IMR-90 (cell line): ENCODE data around the gene ZGLP1. TPM values are rescaled to one million over a fixed set of nuclear protein-coding genes. Genes with fewer than 3 reads are reported as not detected.

Experiments
- ATAC-seq: fragments of 200-7000 bp; cut with Tn5 transposase; 2 replicates; pipeline ENCODE4 v1.9.1; 2020; ENCODE audit warnings: low read depth, mild to moderate bottlenecking, moderate library complexity
- BruUV-seq: library from RNA; stranded (reverse); fragments of 400-500 nt; replicated peaks from 2 replicates; lab custom pipeline; 2021; lab: Mats Ljungman, UMichigan
- CTCF ChIA-PET: fragments of 300-600 bp; formaldehyde crosslinking; extraction: SDS; loops from one replicate; lab custom pipeline; 2021; ENCODE audit warnings: antibody characterized with exemption; lab: Yijun Ruan, JAX
- POLR2A ChIA-PET: fragments of 300-600 bp; sonication (Branson Sonifier 250); formaldehyde crosslinking; loops from one replicate; lab custom pipeline; 2022; ENCODE audit warnings: antibody characterized with exemption; ENCODE audit not compliant: unreplicated experiment; lab: Charles Lee
- DNase-seq: peaks from one replicate; pipeline ENCODE4 v3.0.0; 2013
- H2AFZ ChIP-seq: replicated peaks from 2 replicates; pipeline ENCODE3; 2013; ENCODE audit warnings: low read length, mild to moderate bottlenecking; ENCODE audit not compliant: poor library complexity
- H2AK5ac ChIP-seq: 2 replicates; pipeline ENCODE4 v1.6.1; 2013; ENCODE audit warnings: low read depth, low read length, inconsistent platforms
- H2AK9ac ChIP-seq: replicated peaks from 2 replicates; pipeline ENCODE3; 2013; ENCODE audit warnings: mild to moderate bottlenecking, low read depth, low read length, moderate library complexity; ENCODE audit not compliant: poor library complexity
- H2BK120ac ChIP-seq: 2 replicates; pipeline ENCODE4 v1.6.1; 2013; ENCODE audit warnings: low read depth, low read length, inconsistent platforms
- H2BK15ac ChIP-seq: 3 replicates; pipeline ENCODE4 v1.6.1; 2013; ENCODE audit warnings: low read depth, low read length, inconsistent platforms
- H2BK20ac ChIP-seq: 2 replicates; pipeline ENCODE4 v1.6.1; 2013; ENCODE audit warnings: low read depth, mild to moderate bottlenecking, inconsistent platforms, low read length, moderate library complexity
- H2BK5ac ChIP-seq: 2 replicates; pipeline ENCODE4 v1.6.1; 2013; ENCODE audit warnings: mild to moderate bottlenecking, low read depth, low read length, inconsistent platforms; ENCODE audit not compliant: poor library complexity, severe bottlenecking
- H3K14ac ChIP-seq: replicated peaks from 2 replicates; pipeline ENCODE4 v1.6.1; 2013; ENCODE audit warnings: low read depth, low read length, inconsistent platforms
- H3K18ac ChIP-seq: 2 replicates; pipeline ENCODE4 v1.6.1; 2013; ENCODE audit warnings: low read depth, low read length, control low read depth
- H3K23ac ChIP-seq: 2 replicates; pipeline ENCODE4 v1.6.1; 2013; ENCODE audit warnings: low read depth, low read length, inconsistent platforms
- H3K27ac ChIP-seq: 2 replicates; pipeline ENCODE4 v1.5.1; 2013; ENCODE audit warnings: mild to moderate bottlenecking, control low read depth, low read length; ENCODE audit not compliant: insufficient read depth
- H3K27me3 ChIP-seq: 2 replicates; pipeline ENCODE4 v1.6.1; 2013; ENCODE audit warnings: low read length; ENCODE audit not compliant: control insufficient read depth, insufficient read depth
- H3K36me3 ChIP-seq: 2 replicates; pipeline ENCODE4 v1.6.1; 2013; ENCODE audit warnings: low read length, mixed read lengths; ENCODE audit not compliant: control insufficient read depth, insufficient read depth
- H3K4ac ChIP-seq: 2 replicates; pipeline ENCODE4 v1.6.1; 2013; ENCODE audit warnings: low read depth, low read length, inconsistent platforms
- H3K4me1 ChIP-seq: 2 replicates; pipeline ENCODE4 v1.6.1; 2013; ENCODE audit warnings: low read length, mixed read lengths; ENCODE audit not compliant: control insufficient read depth, insufficient read depth
- H3K4me2 ChIP-seq: 2 replicates; pipeline ENCODE4 v1.6.1; 2013; ENCODE audit warnings: low read depth, mild to moderate bottlenecking, control low read depth, low read length, moderate library complexity
- H3K4me3 ChIP-seq: 2 replicates; pipeline ENCODE4 v1.5.1; 2013; ENCODE audit warnings: low read depth, mild to moderate bottlenecking, control low read depth, low read length, moderate library complexity; ENCODE audit not compliant: insufficient read depth
- H3K56ac ChIP-seq: 2 replicates; pipeline ENCODE4 v1.6.1; 2013; ENCODE audit warnings: low read length, inconsistent platforms; ENCODE audit not compliant: insufficient read depth; ENCODE audit errors: extremely low read depth
- H3K79me1 ChIP-seq, 2 experiments: 2 replicates each; pipeline ENCODE4 v1.6.1; 2013; ENCODE audit warnings: low read length in 2 of 2, inconsistent platforms in 1 of 2, low read depth in 1 of 2
- H3K9ac ChIP-seq: 2 replicates; pipeline ENCODE4 v1.6.1; 2013; ENCODE audit warnings: low read depth, low read length, control low read depth
- H3K9me1 ChIP-seq: 2 replicates; pipeline ENCODE4 v1.6.1; 2013; ENCODE audit warnings: low read length, inconsistent platforms; ENCODE audit not compliant: insufficient read depth
- H3K9me3 ChIP-seq: 2 replicates; pipeline ENCODE4 v1.6.1; 2013; ENCODE audit warnings: low read length; ENCODE audit not compliant: control insufficient read depth, insufficient read depth
- H4K20me1 ChIP-seq: 2 replicates; pipeline ENCODE4 v1.6.1; 2013; ENCODE audit warnings: low read length, inconsistent platforms; ENCODE audit not compliant: insufficient read depth
- H4K5ac ChIP-seq: 2 replicates; pipeline ENCODE4 v1.6.1; 2013; ENCODE audit warnings: mild to moderate bottlenecking, low read depth, low read length, control low read depth
- H4K8ac ChIP-seq, 2 experiments: 2 replicates each; pipeline ENCODE4 v1.6.1; 2013; ENCODE audit warnings: low read depth in 2 of 2, low read length in 2 of 2, control low read depth in 1 of 2, inconsistent platforms in 1 of 2
- H4K91ac ChIP-seq: 2 replicates; pipeline ENCODE4 v1.6.1; 2013; ENCODE audit warnings: low read depth, low read length, inconsistent platforms; ENCODE audit not compliant: insufficient read depth
- BHLHE40 ChIP-seq: fragments of 150-350 bp; IDR thresholded peaks from 2 replicates; pipeline ENCODE4 v1.6.1; 2016; ENCODE audit warnings: mild to moderate bottlenecking, low read depth, low read length
- CEBPB ChIP-seq: IDR thresholded peaks from 2 replicates; pipeline ENCODE4 v1.6.1; 2012; ENCODE audit warnings: low read depth, low read length, improper control_type of control experiment
- CHD1 ChIP-seq: IDR thresholded peaks from 2 replicates; pipeline ENCODE4 v1.6.1; 2012; ENCODE audit warnings: low read depth, low read length, improper control_type of control experiment
- CTCF ChIP-seq: conservative IDR thresholded peaks from 2 replicates; pipeline ENCODE4 v1.5.1; 2012; ENCODE audit warnings: mild to moderate bottlenecking, low read depth, low read length, improper control_type of control experiment
- ELK1 ChIP-seq: fragments of 150-350 bp; IDR thresholded peaks from 2 replicates; pipeline ENCODE4 v1.6.1; 2016; ENCODE audit warnings: low read depth, mild to moderate bottlenecking, low read length, moderate library complexity, borderline replicate concordance
- MAFK ChIP-seq: IDR thresholded peaks from 2 replicates; pipeline ENCODE4 v1.6.1; 2012; ENCODE audit warnings: low read depth, low read length, improper control_type of control experiment
- MAZ ChIP-seq: IDR thresholded peaks from 2 replicates; pipeline ENCODE4 v1.6.1; 2012; ENCODE audit warnings: low read depth, mild to moderate bottlenecking, low read length, improper control_type of control experiment, moderate library complexity, borderline replicate concordance
- MXI1 ChIP-seq: IDR thresholded peaks from 2 replicates; pipeline ENCODE4 v1.6.1; 2012; ENCODE audit warnings: low read depth, mild to moderate bottlenecking, low read length, moderate library complexity, borderline replicate concordance
- NFE2L2 ChIP-seq: fragments of 150-350 bp; IDR thresholded peaks from 2 replicates; pipeline ENCODE4 v1.6.1; 2016; ENCODE audit warnings: low read depth, mild to moderate bottlenecking, low read length
- RAD21 ChIP-seq: IDR thresholded peaks from 2 replicates; pipeline ENCODE4 v1.6.1; 2012; ENCODE audit warnings: low read length, improper control_type of control experiment
- SMC3 ChIP-seq: fragments of 150-350 bp; IDR thresholded peaks from 2 replicates; pipeline ENCODE4 v1.6.1; 2016; ENCODE audit warnings: low read depth, mild to moderate bottlenecking, antibody characterized with exemption, low read length, moderate library complexity
- USF2 ChIP-seq: fragments of 150-350 bp; IDR thresholded peaks from 2 replicates; pipeline ENCODE4 v1.6.1; 2017; ENCODE audit warnings: mild to moderate bottlenecking, antibody characterized with exemption, low read length, low read depth
- WGBS, 2 experiments: methylation state at CpG; one replicate each; pipeline versions ENCODE4 v1.1.5 to v1.1.7; 2013; ENCODE audit warnings: missing lambda C conversion rate in 2 of 2; ENCODE audit not compliant: insufficient read length in 1 of 2; ENCODE audit errors: extremely low coverage in 2 of 2; 5-methylcytosine and 5-hydroxymethylcytosine counted together
- dilution Hi-C: fragments of 300-500 bp; cut with HindIII; formaldehyde crosslinking; loops from one replicate; pipeline ENCODE4 v1.14.3; 2018; ENCODE audit warnings: low sequenced_read_pairs; ENCODE audit not compliant: unreplicated experiment
- in situ Hi-C: fragments of 300-500 bp; cut with MboI; formaldehyde crosslinking; loops from 3 replicates; pipeline ENCODE4 v1.14.3; 2019; ENCODE audit warnings: low sequenced_read_pairs, inconsistent platforms, mixed read lengths
- intact Hi-C: fragments of 100-400 bp; cut with micrococcal nuclease; formaldehyde crosslinking; loops from 2 replicates; pipeline ENCODE4 v1.10.0; 2022
- polyA plus RNA-seq, 3 experiments: library from polyadenylated mRNA; depleted of rRNA; stranded (reverse); fragments of >200 nt; gene quantifications; 2 replicates each; pipeline ENCODE4 v1.2.3, GENCODE V29; 2012; ENCODE audit warnings: low replicate concordance in 1 of 3
- total RNA-seq: library from RNA; depleted of rRNA; stranded (reverse); fragments of >200 nt; gene quantifications from 2 replicates; pipeline ENCODE4 v1.2.3, GENCODE V29; 2012

Gene ZGLP1
- total and polyA plus RNA-seq, 2 of the 4 experiments (the other 2 are of a cell fraction): 0.54 to 3.1 TPM

GRCh38 chr19:10270616-10271394 lies 38.8 kb downstream of the ZGLP1 start, which contains the start of gene ICAM1:
Gene ICAM1 (plus strand): TSS chr19:10271120. CDS start chr19:10271160, 40 bp downstream.
- Histone ChIP-seq H3K9me3 (no peaks in the 10 kb centered on the region), H4K8ac (peak within 1 kb of the TSS; percentile 64 to 81), H2BK5ac (no peak within 1 kb of the TSS), H3K18ac (no peak within 1 kb of the TSS; the same call in 1 of the 2 replicates), H2BK20ac (no peak within 1 kb of the TSS), H3K27me3 (no peaks in the 10 kb centered on the region; the same call in 1 of the 2 replicates), H3K9ac (peak within 1 kb of the TSS; percentile 31; the same call in 1 of the 2 replicates), H4K20me1 (no peaks in the 10 kb centered on the region), H4K5ac (peak within 1 kb of the TSS; percentile 57), H3K4ac (peak within 1 kb of the TSS; percentile 60), H4K91ac (peak within 1 kb of the TSS; percentile 41), H3K23ac (no peak within 1 kb of the TSS), H2AK9ac (peak within 1 kb of the TSS; percentile 80), H2AFZ (peak within 1 kb of the TSS; percentile 94), H3K9me1 (no peaks in the 10 kb centered on the region), H3K14ac (0 out of 2 replicates have a peak within 1 kb of the TSS, but pooled peaks have one; percentile 44), H3K4me2 (peak within 1 kb of the TSS; percentile 30), H3K79me1 (0 out of 4 replicates have a peak, but pooled peaks cover 0 to 6% of the 10 kb centered on the region in 2 experiments), H2BK120ac (peak within 1 kb of the TSS; percentile 65; the same call in 1 of the 2 replicates), H2AK5ac (peak within 1 kb of the TSS; percentile 37), H3K56ac (peak within 1 kb of the TSS; percentile 10; the same call in 1 of the 2 replicates), H3K4me1 (peaks cover 3% of the 10 kb centered on the region; the same call in 1 of the 2 replicates), H3K4me3 (peak within 1 kb of the TSS; percentile 32), H3K36me3 (no peaks in the 10 kb centered on the region), H3K27ac (no peak within 1 kb of the TSS; the same call in 1 of the 2 replicates), H2BK15ac (no peak within 1 kb of the TSS; the same call in 2 of the 3 replicates)
- CTCF ChIA-PET: interaction anchor here (0.6 to 2.6 kb wide), 3 partner anchors 20 to 157 kb away, joined by 4 to 12 read pairs (median 8); no protein-coding TSS in a partner anchor
- ATAC-seq: no peak; the same call in 1 of the 2 replicates
- dilution Hi-C loops: no loop called here
- DNase-seq: peak; percentile 66
- intact Hi-C loops: no loop called here
- in situ Hi-C loops: no loop called here
- 17% methylated on average over 36 of the region's 51 CpGs; no CpG with 5 or more reads in 1 of the 2 experiments for WGBS, 2 experiments
- POLR2A ChIA-PET: interaction anchor here (1.6 kb wide), 1 partner anchor 21 kb away, joined by 8 read pairs; no protein-coding TSS in a partner anchor
- BruUV-seq: no TSS peak
- TF ChIP-seq ELK1 (no peak), MAZ (peak; percentile 41; the same call in 1 of the 2 replicates), NFE2L2 (no peak), USF2 (no peak), SMC3 (no peak), BHLHE40 (no peak), CHD1 (no peak), RAD21 (no peak), MAFK (no peak), MXI1 (peak; percentile 25; the same call in 1 of the 2 replicates), CTCF (no peak), CEBPB (no peak)
